GM21717 (cell line): ENCODE data around the gene GET4.
A peak's percentile ranks its signal among the peaks of the same experiment; 100 is the strongest.
"Not testable (repeated sequence)": the region's sequence is repeated elsewhere in the genome, so short reads cannot be mapped to it uniquely, and the experiment has no call there.

Experiments used
- ATAC-seq: cut with Tn5 transposase; IDR thresholded peaks from one replicate; pipeline ENCODE4 v1.9.1; 2021; ENCODE audit warnings: mild to moderate bottlenecking, moderate library complexity; ENCODE audit not compliant: unreplicated experiment

GET4 gene

DNA sequence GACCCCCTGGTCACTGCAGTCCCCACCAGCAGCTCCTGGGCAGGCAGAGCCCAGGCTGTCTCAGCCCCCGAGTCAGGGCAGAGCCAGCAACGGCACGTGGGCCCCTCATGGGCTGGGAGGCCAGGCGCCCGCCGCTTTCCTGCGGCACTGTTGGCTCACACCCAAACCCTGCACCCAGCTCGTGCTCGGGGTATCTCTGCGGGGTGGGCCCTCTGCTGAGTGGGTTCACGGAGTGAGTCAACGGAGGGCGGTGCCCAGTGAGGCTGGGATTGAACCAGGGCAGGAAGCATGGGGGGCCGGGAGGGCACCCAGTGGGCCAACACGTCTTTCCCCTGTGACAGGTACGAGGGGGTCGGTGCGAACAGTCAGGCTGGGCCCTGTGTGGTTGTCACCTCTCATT, 49.2 kb downstream of the GET4 start:
- ATAC-seq = no peak

DNA sequence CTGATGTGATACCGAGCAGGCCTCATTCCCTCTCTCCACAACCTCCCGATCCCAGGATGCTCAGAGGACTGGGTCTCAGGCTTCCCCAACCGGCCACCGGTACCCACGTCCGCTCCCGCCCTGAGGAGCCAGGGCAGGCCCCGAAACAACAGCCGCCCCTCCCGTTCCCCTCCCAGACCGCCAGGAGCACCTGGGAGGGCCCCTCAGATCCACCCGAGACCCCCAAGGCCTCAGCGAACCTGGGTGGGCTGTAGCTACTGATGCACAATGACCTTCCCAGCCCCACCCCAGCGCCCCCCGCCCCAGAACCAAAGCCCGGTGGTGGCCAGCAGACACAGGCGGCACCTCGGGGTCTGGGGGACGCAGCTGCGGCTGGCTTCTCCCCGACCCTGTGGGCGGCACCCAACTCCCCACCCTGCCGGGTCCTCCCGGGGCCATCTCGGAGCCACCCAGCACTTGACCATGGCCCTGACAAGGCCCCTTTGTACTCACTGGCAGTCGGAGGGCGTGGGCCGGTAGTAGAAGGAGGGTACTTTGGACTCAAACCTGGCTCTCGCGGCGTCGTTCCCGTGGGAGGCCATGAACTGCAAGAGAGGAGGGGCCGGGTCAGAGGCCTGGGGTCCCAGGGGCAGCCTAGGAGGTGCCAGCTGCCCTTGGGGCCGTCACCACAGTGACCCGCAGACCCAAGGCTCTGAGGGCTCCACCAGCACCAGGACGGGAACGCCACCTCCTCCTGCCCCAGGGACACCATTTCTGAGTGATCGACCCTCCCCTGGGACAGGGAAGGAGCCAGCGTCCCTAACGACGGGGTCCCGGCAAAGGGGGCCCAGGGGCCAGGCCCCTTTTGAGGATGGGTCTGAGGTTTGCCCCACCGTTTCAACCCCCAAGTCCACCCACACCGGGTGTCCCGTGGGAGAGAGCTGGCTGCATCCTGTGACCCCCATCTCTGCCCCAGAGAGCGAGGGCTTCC, 50.0 kb downstream of the GET4 start:
- ATAC-seq = no peak

DNA sequence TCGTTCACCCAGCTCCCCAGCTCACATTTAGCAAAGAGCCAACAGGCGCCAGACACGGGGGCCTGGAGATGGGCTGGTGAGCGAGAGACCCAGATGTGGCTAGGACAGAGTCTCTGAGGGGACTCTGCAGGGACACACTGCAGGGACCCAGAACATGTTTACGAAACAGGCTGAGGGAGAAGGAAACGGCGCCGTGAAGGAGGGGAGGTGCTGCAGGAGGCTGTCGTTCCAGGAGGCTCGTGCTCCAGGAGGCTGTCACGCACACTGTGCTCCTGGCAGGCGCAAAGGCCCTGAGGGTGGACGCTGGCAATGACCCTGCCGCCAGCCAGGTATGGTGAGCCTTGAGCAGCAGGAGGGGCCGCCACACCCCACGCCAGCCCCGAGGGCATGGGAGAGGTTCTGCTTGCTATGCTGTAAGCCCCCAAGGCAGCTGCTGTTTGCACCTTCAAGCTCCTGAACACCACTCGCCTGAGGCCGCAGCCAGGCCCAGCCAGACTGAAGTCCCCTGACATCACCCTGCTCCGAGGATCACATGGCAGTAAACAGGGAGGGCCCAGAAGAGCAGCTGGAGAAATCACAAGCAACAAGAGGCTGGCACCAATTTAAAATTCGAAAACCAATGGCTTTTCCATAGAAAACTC, 50.8 kb downstream of the GET4 start:
- no peak for ATAC-seq

DNA sequence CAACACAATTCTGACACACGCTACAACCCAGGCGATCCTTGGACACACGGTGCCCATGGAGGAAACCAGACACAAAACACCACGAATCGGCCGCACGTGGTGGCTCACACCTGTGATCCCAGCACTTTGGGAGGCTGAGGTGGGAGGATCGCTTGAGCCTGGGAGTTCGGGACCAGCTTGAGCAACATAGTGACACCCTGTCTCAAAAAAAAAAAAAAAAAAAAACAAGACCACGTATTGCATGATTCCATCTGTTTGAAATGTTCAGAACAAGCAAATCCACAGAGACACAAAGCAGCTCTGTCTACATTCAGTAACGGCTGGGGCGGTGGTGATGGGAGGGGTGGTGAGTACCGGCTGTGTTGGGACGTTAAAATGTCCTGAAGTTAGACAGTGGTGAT, 53.0 kb downstream of the GET4 start:
- no peak for ATAC-seq

DNA sequence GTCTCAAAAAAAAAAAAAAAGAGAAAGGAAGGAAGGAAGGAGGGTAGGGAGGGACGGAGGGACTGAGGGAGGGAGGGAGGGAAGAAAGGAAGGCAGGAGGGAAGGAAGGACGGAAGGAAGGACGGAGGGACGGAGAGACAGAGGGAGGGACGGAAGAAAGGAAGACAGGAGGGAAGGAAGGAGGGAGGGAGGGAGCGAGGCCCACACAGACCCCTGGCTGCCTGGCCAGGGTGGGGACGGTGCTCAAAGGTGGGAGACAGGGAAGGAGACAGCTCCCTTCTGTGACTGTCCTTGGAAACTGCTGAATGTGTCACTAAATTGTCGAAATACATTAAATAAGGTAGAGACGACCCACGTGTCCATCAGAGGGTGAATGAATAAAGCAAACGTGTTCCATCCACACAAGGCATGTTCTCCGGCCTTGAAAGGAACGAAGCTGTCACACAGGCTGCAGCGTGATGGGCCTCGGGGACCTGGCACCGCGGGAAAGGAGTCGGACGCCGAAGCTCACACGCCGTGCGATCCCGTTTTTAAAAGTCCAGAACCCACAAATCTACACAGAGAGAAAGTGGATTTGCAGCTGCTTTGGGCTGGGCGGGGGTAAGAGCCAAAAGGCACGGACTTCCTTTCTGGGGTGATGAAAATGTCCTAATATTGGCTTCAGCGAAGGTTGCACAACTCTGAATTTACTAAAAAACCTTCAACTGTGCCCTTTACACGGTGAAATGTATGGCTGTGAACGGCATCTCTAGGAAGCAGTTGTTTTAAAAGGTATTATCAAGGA, 54.8 kb downstream of the GET4 start:
- ATAC-seq = no peak

DNA sequence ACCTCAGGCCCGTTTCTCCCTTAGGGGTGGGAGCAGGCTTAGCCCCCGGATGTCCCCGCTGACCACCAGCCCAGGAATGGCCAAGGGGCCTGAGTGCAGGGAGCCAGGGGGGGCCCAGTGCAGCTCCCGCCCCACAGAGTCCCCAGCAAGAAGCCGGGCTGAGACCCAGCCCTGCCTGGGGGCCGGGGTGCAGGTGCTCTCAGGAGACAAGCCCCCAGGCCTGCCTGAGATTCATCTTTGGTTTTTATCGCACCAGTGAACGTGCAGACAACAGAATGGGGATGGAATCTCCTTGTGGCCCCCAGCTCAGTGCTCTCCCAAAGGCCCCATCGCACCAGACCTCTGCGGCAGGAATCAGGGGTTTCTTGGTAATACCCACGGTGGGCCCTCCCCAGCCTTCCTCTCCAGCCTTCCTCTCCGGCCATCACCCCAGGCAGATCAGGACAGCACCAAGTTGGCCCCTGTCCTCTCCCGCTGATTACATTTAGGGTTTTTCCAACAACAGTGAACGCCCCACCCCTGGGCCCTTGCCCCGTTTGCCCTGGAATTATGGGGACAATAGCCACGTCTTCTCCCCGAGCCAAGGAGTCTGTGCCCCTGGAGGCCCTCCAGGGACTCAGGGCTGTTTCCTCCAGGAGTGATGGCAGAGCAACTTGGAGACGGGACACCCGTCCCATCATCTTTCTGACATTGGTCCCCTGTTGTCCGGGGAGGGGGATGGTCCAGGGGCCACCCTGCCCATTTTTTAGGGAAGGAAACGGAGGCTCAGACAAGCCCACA, 55.7 kb downstream of the GET4 start:
- no peak for ATAC-seq

DNA sequence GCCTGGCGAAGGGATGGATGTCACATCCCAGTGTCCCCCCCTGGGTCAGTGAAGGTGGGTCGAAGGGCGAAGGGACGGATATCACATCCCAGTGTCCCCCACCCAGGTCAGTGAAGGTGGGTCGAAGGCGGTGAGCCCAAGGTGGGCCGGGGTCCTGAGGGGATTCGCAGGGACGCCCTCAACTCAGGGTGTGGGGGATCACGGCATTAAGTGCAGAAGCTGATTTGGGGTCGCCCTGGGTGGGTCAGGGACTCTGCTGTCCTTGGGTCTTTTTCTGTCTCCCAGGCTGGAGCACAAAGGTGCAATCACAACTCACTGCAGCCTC, 56.3 kb downstream of the GET4 start:
- no peak for ATAC-seq

DNA sequence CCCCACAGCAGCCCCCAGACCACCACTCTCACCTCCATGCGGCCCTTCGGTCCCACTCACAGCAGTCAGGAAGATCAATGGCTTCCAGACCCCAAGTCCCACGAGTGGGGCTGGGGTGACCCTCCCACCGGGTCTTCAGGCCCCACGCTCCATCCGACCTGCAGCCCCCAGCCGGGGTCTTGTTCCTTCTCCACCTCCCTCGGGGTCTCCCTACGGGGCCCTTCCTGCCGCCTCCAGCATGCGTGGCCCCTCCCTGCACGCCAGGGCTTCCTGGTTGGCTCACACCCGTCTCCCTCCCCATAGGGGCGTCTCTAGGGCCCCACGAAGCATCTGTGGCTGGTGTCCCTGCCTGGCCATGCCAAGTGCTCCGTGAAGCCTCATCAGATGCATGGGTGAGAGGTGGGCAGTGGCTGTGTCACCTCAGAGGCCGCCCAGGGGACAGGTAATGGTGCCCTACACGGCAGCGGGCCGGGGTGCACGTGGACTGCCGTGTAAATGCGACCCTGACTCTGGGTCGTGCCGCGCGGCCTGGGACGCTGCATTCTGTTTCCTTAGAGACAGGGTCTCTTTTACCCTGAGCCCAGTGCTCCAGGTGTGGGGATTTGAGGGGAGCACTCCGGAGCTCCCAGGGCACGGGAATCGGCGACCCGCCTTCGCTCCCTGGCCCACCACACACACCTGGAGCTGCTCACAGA, 58.3 kb downstream of the GET4 start:
- ATAC-seq = no peak

DNA sequence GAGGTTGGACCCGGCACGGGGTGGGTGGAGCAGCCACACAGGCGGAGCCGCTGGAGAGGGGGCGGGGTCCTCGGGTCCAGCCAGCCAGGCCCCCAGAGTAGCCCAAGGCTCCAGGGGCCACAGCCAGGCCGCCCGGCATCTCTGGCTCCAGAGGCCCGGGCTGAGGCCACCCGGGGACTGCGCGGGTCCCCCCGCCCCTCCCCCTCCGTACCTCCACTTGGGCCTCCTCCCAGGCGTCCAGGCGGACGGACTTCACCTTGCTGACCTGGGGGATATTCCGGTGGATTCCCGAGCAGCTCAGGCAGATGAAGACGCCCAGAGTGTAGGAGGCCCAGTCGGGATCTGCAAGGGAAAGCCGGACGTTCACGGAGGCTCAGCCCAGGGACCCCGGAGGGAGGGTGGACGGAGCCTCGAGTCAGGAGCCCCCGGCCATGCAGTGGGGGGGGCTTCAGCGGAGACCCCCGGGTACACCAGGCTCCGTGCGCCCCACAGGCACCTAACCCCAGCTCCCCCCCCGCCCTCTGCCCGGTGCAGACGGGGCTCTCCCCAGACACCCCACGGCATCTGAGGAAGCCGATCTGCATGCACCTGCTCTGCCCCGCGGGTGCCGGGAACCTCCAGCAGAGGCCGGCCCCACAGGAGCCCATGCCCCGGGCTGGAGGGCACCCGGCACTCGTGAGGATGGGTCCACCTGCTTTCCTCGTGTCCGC, 59.0 kb downstream of the GET4 start:
- no peak for ATAC-seq

DNA sequence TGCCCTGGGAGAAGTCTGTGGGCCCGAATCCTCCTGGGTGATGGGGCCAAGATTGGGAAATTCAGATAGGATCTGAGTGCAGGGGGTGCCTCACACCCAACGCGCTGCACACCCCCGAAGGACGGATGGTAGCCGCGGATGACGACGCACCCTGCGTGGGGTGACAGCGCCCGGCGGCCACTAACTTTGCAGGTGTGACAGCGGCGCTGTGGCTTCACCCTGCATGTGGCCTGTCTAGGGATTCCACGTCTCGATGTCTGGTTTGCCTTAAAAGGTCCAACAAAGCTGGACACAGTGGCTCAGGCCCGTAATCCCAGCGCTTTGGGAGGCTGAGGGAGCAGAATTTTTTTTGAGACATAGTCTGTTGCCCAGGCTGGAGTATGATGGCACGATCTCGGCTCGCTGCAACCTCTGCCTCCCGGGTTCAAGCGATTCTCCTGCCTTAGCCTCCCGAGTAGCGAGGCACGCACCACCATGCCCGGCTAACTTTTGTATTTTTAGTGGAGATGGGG, 59.6 kb downstream of the GET4 start:
- ATAC-seq = no peak

DNA sequence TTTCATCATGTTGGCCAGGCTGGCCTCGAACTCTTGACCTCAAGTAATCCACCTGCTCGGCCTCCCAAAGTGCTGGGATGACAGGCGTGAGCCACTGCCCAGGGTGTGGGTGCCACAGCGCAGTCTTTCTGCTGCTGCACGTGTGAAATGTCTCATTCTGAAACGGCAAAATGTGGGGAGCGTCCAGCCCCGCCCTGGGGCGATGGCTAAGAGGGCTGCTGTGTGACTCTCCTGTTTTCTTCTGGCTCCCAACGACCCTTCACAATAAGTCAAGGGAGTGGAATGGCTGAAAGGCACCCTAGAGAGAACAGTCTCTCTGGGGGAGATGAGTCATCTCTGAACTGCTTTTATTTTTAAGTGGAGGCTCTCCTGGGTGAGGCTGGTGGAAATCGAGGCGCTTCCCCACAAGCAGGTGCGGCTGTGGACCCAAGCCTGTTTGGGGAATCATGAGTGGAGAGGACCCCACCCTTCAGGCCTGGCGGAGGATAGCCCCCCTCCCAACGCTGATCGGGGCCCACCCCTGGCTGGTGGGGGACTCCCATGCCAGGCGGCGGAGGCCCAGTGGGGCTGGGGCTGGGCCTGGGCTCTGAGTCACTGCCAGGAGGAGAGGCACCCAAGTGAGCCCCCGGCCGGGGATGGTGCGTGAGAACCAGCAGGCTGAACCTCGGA, 60.2 kb downstream of the GET4 start:
- peak; percentile 73 for ATAC-seq

DNA sequence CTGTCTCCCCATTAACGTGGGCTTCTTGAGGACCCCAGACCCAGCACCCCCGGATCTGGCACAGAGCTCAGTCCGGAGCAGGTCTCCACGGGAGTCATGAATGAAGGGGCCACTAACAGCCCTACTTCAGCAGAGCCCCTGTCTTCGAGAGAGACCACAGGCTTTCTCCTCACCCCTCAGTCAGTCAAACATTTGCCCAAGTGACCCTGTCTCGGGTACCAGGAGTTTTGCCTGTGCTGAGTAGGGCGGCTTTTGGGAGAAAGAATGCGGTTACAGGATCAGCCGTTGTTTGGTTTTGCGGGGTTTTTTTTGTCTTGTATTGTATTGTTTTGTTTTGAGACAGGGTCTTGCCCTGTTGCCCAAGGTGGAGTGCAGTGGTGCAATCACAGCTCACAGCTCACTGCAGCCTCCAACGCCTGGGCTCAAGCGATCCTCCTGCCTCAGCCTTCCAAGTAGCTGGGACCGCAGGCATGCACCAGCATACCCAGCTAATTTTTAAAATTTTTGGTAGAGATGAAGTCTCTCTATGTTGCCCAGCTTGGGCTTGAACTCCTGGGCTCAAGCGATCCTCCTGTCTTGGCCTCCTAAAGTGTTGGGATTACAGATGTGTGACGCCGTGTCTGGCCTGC, 61.6 kb downstream of the GET4 start:
- no peak for ATAC-seq

DNA sequence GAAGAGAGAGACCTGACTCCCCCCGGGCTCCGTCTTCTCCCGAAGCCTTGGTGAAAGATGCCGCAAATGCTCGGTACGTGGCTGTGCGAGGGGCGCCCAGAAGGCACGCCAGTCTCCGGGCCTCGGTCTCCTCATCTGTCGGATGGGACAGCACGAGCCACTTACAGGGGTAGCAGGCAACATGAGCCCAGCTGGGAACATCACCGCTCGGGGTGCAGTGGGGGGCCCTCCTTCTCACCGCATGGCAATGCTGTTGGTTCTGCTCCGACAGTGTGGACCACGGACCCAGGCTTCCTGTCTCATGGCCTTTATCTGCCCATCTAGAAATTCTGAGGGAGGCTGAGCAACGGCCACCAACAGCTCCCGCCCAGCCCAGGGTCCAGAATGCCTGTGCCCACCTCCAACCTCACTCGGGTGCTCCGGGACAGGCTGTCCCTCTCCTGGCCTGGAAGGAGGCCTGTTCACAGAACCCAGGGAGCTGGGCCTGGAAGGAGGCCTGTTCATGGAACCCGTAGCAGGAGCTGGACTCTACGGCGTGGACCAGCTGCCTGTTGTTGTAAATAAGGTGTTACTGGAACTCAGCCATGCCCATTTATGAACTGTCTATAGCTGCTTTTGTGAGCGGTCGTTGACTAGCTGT, 62.3 kb downstream of the GET4 start:
- no peak for ATAC-seq

DNA sequence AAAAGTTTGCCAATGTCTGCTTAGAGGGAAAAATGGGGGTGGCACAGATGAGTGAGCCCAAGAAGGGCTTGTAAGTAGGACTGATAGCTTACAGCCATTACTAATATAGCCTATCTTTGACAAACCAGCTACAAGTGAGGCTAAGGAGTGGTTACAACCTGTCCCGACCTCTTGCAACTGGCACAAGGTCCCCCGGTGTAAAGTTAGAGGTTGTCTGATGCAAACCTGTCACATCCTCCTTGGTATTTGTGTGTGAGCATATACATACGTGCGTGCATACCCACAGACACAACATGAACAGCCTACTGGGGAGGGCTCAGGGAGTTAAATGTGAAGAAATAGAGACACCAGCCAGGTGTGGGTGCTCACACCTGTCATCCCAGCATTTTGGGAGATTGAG, 63.5 kb downstream of the GET4 start:
- ATAC-seq = no peak

DNA sequence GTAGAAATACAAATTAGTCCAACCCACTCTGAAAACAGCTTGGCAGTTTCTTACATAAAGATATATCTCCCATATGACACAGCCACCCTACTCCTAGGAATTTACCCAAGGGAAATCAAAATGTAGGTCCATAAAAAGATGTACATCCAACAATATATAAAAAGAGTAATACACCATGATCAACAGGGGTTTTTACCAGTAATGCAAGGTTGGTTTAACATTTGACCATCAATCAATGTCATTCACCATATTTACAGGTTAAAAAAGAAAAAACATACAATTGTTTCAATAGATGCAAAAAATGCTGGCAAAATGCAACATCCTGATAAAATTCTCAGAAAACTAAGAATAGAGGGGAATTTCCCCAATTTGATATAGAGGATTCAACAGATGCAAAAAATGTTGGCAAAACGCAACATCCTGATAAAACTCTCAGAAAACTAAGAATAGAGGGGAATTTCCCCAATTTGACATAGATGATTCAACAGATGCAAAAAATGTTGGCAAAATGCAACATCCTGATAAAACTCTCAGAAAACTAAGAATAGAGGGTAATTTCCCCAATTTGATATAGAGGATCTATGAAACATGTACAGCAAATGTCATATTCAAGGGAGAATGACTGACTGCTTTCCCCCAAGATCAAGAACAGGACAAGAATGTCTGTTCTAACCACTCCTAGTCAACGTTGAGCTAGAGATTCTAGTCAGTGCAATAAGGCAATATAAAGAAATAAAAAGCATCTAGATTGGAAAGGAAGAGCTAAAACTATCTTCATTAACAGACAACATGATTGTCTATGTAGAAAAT, 64.5 kb downstream of the GET4 start:
- no peak for ATAC-seq

DNA sequence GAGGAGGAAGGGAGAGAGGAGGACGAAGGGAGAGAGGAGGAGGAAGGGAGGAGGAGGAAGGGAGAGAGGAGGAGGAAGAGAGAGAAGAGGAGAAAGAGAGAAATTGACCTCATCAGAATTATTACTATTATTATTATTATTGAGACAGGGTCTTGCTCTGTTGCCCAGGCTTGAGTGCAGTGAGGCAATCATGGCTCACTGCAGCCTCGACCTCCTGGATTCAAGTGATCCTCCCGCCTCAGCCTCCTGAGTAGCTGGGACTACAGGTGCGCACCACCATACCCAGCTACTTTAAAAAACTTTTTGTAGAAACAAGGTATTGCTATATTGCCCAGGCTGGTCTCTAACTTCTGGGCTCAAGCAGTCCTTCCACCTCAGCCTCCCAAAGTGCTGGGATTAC, 67.4 kb downstream of the GET4 start:
- ATAC-seq = not testable (repeated sequence)

DNA sequence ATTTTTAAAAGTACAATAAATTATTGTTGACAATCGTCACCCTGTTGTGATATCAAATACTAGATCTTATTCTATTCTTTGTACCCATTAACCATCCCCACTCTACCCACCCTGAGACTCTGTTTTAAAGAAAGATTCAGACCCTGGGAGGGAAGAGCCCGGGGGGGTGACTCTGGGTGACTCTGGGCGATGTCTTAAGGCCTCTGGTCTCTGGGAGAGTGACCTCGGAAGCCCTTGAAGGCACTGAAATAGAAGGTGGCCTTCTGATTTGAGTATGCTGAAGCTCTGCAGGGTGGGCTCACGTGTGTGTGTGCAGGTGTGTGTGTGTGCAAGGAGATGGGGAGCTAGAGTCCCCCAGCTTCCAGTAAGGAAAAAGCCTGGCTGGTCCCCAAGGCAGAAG, 68.4 kb downstream of the GET4 start:
- ATAC-seq = no peak
